ENCODE measurements around the gene MBLAC1. TPM values are rescaled to one million over a fixed set of nuclear protein-coding genes. Genes with fewer than 3 reads are reported as not detected.

MBLAC1 gene
- total and polyA plus RNA-seq, 9 of the 15 experiments (the other 6 are each of a cell fraction or from before 2014, with no cell fraction given), result 0.03 to 3.1 (median 0.52) TPM

GRCh38 chr7:100101016-100101862, 25.5 kb upstream of the MBLAC1 start, which contains the start of the genes AP4M1 and MCM7 (continued):
- TF ChIP-seq ZBTB26 (CRISPR knock-in tag; IDR thresholded peaks at IDR 0.05), result peak; percentile 23; the same call in 1 of the 2 replicates
- TF ChIP-seq LARP7 (IDR thresholded peaks at IDR 0.05), result 0 out of 2 replicates have a peak, but pooled peaks have one; percentile 12
- peak; percentile 97 for TF ChIP-seq MAX (CRISPR knock-in tag; IDR thresholded peaks at IDR 0.05)
- TF ChIP-seq ZNF407 (IDR thresholded peaks at IDR 0.05; ENCODE audit: low read depth), result no peak
- no peak for TF ChIP-seq ZNF780A (CRISPR knock-in tag; IDR thresholded peaks at IDR 0.05)
- no peak for TF ChIP-seq ZNF398 (CRISPR knock-in tag; IDR thresholded peaks at IDR 0.05)
- 0 out of 2 replicates have a peak, but pooled peaks have one; percentile 26 for TF ChIP-seq ZNF347 (CRISPR knock-in tag; IDR thresholded peaks at IDR 0.05; ENCODE audit: low read depth)
- TF ChIP-seq HDAC8 (tag; IDR thresholded peaks at IDR 0.05), result peak; percentile 64; the same call in 1 of the 2 replicates
- TF ChIP-seq CHD4 (IDR thresholded peaks at IDR 0.05; ENCODE audit: insufficient read depth, insufficient replicate concordance, low read depth, low read length, poor library complexity, severe bottlenecking), result no peak
- no peak for TF ChIP-seq ZNF3 (CRISPR knock-in tag; IDR thresholded peaks at IDR 0.05)
- TF ChIP-seq GATAD2B (IDR thresholded peaks at IDR 0.05; ENCODE audit: borderline replicate concordance), result no peak
- TF ChIP-seq MLLT1 (IDR thresholded peaks at IDR 0.05), result peak; percentile 46 to 86; a peak in 2 of 4 replicates
- no peak for TF ChIP-seq ZNF217 (CRISPR knock-in tag; IDR thresholded peaks at IDR 0.05)
